GM18873 (cell line): ENCODE measurements around the gene FCRL1.

ENCODE experiments used
- ATAC-seq: cut with Tn5 transposase; IDR thresholded peaks from one replicate; pipeline ENCODE4 v1.9.1; 2021; ENCODE audit warnings: mild to moderate bottlenecking, moderate library complexity, moderate number of reproducible peaks; ENCODE audit not compliant: unreplicated experiment, low FRiP score

Gene FCRL1

GRCh38 chr1:157803851-157804250 is 16.1 kb downstream of the FCRL1 start:
- no peak for ATAC-seq

- no peak for ATAC-seq
These were observed 19.9 kb downstream of the FCRL1 start for GRCh38 chr1:157799996-157800395.

GRCh38 chr1:157798211-157798610 is 21.7 kb downstream of the FCRL1 start:
- no peak for ATAC-seq

GRCh38 chr1:157785248-157785647 is 34.7 kb downstream of the FCRL1 start:
- no peak for ATAC-seq

GRCh38 chr1:157784801-157785200 is 35.1 kb downstream of the FCRL1 start:
- ATAC-seq, result no peak

GRCh38 chr1:157782931-157783330 is 37.0 kb downstream of the FCRL1 start:
- ATAC-seq, result no peak

GRCh38 chr1:157781048-157781447 is 38.9 kb downstream of the FCRL1 start:
- no peak for ATAC-seq

- ATAC-seq, result peak; percentile 51
These were observed 42.9 kb downstream of the FCRL1 start, which contains the start of gene FCRL2 for GRCh38 chr1:157776971-157777391. FCRL2 (minus strand) TSS chr1:157777132; CDS start chr1:157777073, 59 bp downstream.

- no peak for ATAC-seq
These were observed 44.6 kb downstream of the FCRL1 start for GRCh38 chr1:157775101-157775870.

- ATAC-seq, result no peak
These were observed 45.5 kb downstream of the FCRL1 start for GRCh38 chr1:157774412-157774811.

GRCh38 chr1:157773493-157774350 is 46.2 kb downstream of the FCRL1 start:
- no peak for ATAC-seq

GRCh38 chr1:157771661-157772425 is 48.1 kb downstream of the FCRL1 start:
- ATAC-seq, result no peak

GRCh38 chr1:157770442-157771043 is 49.4 kb downstream of the FCRL1 start:
- no peak for ATAC-seq

GRCh38 chr1:157766792-157767191 is 53.1 kb downstream of the FCRL1 start:
- no peak for ATAC-seq

GRCh38 chr1:157758018-157758417 is 61.9 kb downstream of the FCRL1 start:
- no peak for ATAC-seq

- no peak for ATAC-seq
These were observed 66.3 kb downstream of the FCRL1 start for GRCh38 chr1:157753611-157754010.

GRCh38 chr1:157751283-157751682 is 68.6 kb downstream of the FCRL1 start:
- ATAC-seq, result no peak

GRCh38 chr1:157748262-157748817 is 71.6 kb downstream of the FCRL1 start:
- ATAC-seq, result no peak
